SK-N-SH (cell line): Measurements from ENCODE around the gene EIF4E. TPM values are rescaled to one million over a fixed set of nuclear protein-coding genes. Genes with fewer than 3 reads are reported as not detected.
"Not testable (repeated sequence)": the region's sequence is repeated elsewhere in the genome, so short reads cannot be mapped to it uniquely, and the experiment has no call there.

Experiments used
- CTCF ChIA-PET: fragments of 300-600, 350-600 bp; formaldehyde crosslinking; extraction: SDS; loops from one replicate; lab custom pipeline; 2021; lab: Yijun Ruan, JAX
- POLR2A ChIA-PET: fragments of 350-600 bp; sonication (Branson Sonifier 250); formaldehyde crosslinking; extraction: SDS; loops from one replicate; lab custom pipeline; 2020; ENCODE audit warnings: antibody characterized with exemption, inconsistent platforms; lab: Yijun Ruan, JAX
- DNase-seq: peaks from one replicate; pipeline ENCODE4 v3.0.0; 2012
- H2AFZ ChIP-seq: fragments of 200-600 bp; sonication (generic); 2 replicates; pipeline ENCODE4 v1.8.1; 2016; ENCODE audit warnings: antibody characterized with exemption, mild to moderate bottlenecking, low read depth
- H3F3A ChIP-seq: fragments of 200-600 bp; sonication (generic); replicated peaks from 2 replicates; pipeline ENCODE3; 2016; ENCODE audit warnings: antibody characterized with exemption, mild to moderate bottlenecking; ENCODE audit not compliant: insufficient read depth
- H3K27ac ChIP-seq, 2 experiments: fragments of 200-500 bp in 1 of 2; fragments of 200-600 bp in 1 of 2; sonication (Bioruptor generic) in 1 of 2; sonication (generic), shearing (Covaris generic) in 1 of 2; 2 replicates each; pipeline versions ENCODE4 v1.5.1 to v1.6.1; 2014 to 2016; ENCODE audit warnings: low read depth in 2 of 2, inconsistent platforms in 1 of 2, low read length in 1 of 2, mild to moderate bottlenecking in 1 of 2, mixed read lengths in 1 of 2
- H3K27me3 ChIP-seq: fragments of 200-600 bp; sonication (generic), shearing (Covaris generic); 2 replicates; pipeline ENCODE4 v1.6.1; 2016; ENCODE audit warnings: mixed run types; ENCODE audit not compliant: insufficient read depth
- H3K36me3 ChIP-seq, 2 experiments: fragments of 200-500 bp in 1 of 2; fragments of 200-600 bp in 1 of 2; sonication (Bioruptor generic) in 1 of 2; sonication (generic) in 1 of 2; replicated peaks in 1 of 2; 2 replicates each; pipeline versions ENCODE3 to v1.5.1; 2014 to 2016; ENCODE audit warnings: low read length in 1 of 2, mild to moderate bottlenecking in 1 of 2; ENCODE audit not compliant: insufficient read depth in 2 of 2, control insufficient read depth in 1 of 2
- H3K4me1 ChIP-seq, 2 experiments: fragments of 200-500 bp in 1 of 2; fragments of 200-600 bp in 1 of 2; sonication (Bioruptor generic) in 1 of 2; sonication (generic), shearing (Covaris generic) in 1 of 2; 2 replicates each; pipeline versions ENCODE4 v1.5.1 to v1.6.1; 2014 to 2016; ENCODE audit warnings: low read depth in 1 of 2, low read length in 1 of 2, mixed run types in 1 of 2; ENCODE audit not compliant: insufficient read depth in 2 of 2, control insufficient read depth in 1 of 2
- H3K4me2 ChIP-seq: fragments of 200-600 bp; sonication (generic), shearing (Covaris generic); 2 replicates; pipeline ENCODE4 v1.6.1; 2017; ENCODE audit warnings: mixed run types
- H3K4me3 ChIP-seq, 2 experiments: fragments of 200-500 bp in 1 of 2; fragments of 200-600 bp in 1 of 2; sonication (Bioruptor generic) in 1 of 2; sonication (generic), shearing (Covaris generic) in 1 of 2; 2 replicates each; pipeline versions ENCODE4 v1.5.1 to v1.8.1; 2014 to 2016; ENCODE audit warnings: low read depth in 2 of 2, inconsistent platforms in 1 of 2, low read length in 1 of 2, mild to moderate bottlenecking in 1 of 2, mixed read lengths in 1 of 2, moderate library complexity in 1 of 2
- H3K79me2 ChIP-seq: fragments of 200-600 bp; sonication (generic); 2 replicates; pipeline ENCODE4 v1.8.1; 2017; ENCODE audit warnings: mild to moderate bottlenecking; ENCODE audit not compliant: insufficient read depth
- H3K9ac ChIP-seq: fragments of 200-600 bp; sonication (generic); 2 replicates; pipeline ENCODE4 v1.6.1; 2017; ENCODE audit warnings: mixed run types
- H3K9me2 ChIP-seq: fragments of 200-600 bp; sonication (generic); 2 replicates; pipeline ENCODE4 v1.6.1; 2017; ENCODE audit warnings: mixed run types
- H3K9me3 ChIP-seq: fragments of 200-600 bp; sonication (generic); 2 replicates; pipeline ENCODE4 v1.6.1; 2017; ENCODE audit warnings: mixed run types, mild to moderate bottlenecking, moderate library complexity
- H4K20me1 ChIP-seq: fragments of 200-600 bp; sonication (generic); 2 replicates; pipeline ENCODE4 v1.6.1; 2017; ENCODE audit warnings: mild to moderate bottlenecking, mixed run types; ENCODE audit not compliant: insufficient read depth
- FOSL2 ChIP-seq: IDR thresholded peaks from 2 replicates; pipeline ENCODE4 v1.4.0; 2012; ENCODE audit warnings: low read depth, mild to moderate bottlenecking, moderate library complexity, borderline replicate concordance
- MAX ChIP-seq: IDR thresholded peaks from 2 replicates; pipeline ENCODE4 v1.4.0; 2012; ENCODE audit warnings: low read depth
- NRF1 ChIP-seq: IDR thresholded peaks from 2 replicates; pipeline ENCODE4 v1.6.1; 2012; ENCODE audit warnings: low read depth, mild to moderate bottlenecking, low read length
- POLR2AphosphoS5 ChIP-seq: IDR thresholded peaks from 2 replicates; pipeline ENCODE4 v1.6.1; 2012; ENCODE audit warnings: low read depth, low read length
- RAD21 ChIP-seq: IDR thresholded peaks from 2 replicates; pipeline ENCODE4 v1.6.1; 2012; ENCODE audit warnings: mild to moderate bottlenecking, low read length
- SIN3A ChIP-seq: IDR thresholded peaks from 2 replicates; pipeline ENCODE4 v1.6.1; 2012; ENCODE audit warnings: low read depth, mild to moderate bottlenecking, low read length, moderate library complexity, borderline replicate concordance
- WGBS: methylation state at CpG from one replicate; pipeline ENCODE4 v1.1.6; 2017; ENCODE audit warnings: low lambda C conversion rate; 5-methylcytosine and 5-hydroxymethylcytosine counted together
- polyA plus RNA-seq, 3 experiments: library from polyadenylated mRNA; depleted of rRNA; stranded (reverse); fragments of >200 nt; gene quantifications; 2 replicates each; pipeline ENCODE4 v1.2.3, GENCODE V29; 2012
- small RNA-seq, 7 experiments: library from RNA; depleted of rRNA; stranded (forward); fragments of <200 nt; gene quantifications; one replicate each; pipeline ENCODE3, GENCODE V24; 2012

EIF4E gene
- polyA plus RNA-seq, 1 of the 3 experiments (the other 2 are of a cell fraction): 59.8 TPM

GRCh38 chr4:98833384-98833783, 95.5 kb downstream of the EIF4E start:
- Histone ChIP-seq H4K20me1 (no peaks in the 10 kb centered on the region), H3K79me2 (no peaks in the 10 kb centered on the region), H3K9me3 (no peaks in the 10 kb centered on the region), H2AFZ (no peak overlapping the region), H3K36me3 (no peaks in the 10 kb centered on the region), H3K4me1 (peaks cover 0 to 3% of the 10 kb centered on the region in 2 experiments; a peak in 1 of 4 replicates), H3K9ac (no peak overlapping the region), H3F3A (no peaks in the 10 kb centered on the region), H3K9me2 (no peaks in the 10 kb centered on the region), H3K4me3 (no peak overlapping the region), H3K4me2 (no peak overlapping the region), H3K27ac (no peak overlapping the region), H3K27me3 (no peaks in the 10 kb centered on the region)
- TF ChIP-seq SIN3A (no peak), FOSL2 (no peak), POLR2AphosphoS5 (no peak), NRF1 (no peak), MAX (no peak), RAD21 (no peak)
- no peak for DNase-seq
- WGBS: 62% methylated on average over 1 of the region's 1 CpG
- POLR2A ChIA-PET: no interaction called here
- CTCF ChIA-PET: interaction anchor here (1.4 kb wide), 1 partner anchor 35 kb away, joined by 3 read pairs; no protein-coding TSS in a partner anchor

GRCh38 chr4:98831036-98831435, 97.9 kb downstream of the EIF4E start:
- DNase-seq, H3K9ac ChIP-seq, H3F3A ChIP-seq, H3K9me2 ChIP-seq, CTCF ChIA-PET, H3K4me3 ChIP-seq, H3K79me2 ChIP-seq, H3K36me3 ChIP-seq, H3K27ac ChIP-seq, POLR2A ChIA-PET, H3K4me1 ChIP-seq, H2AFZ ChIP-seq, H3K4me2 ChIP-seq, H3K27me3 ChIP-seq, H3K9me3 ChIP-seq, H4K20me1 ChIP-seq: not testable (repeated sequence)
- 68% methylated on average over 1 of the region's 1 CpG for WGBS

Small RNAs within 50 kb of the gene (small RNA-seq; reads per million reads assigned to genes)
- gene RNU7-149P: 0 reads per million in 7 experiments
- gene TBCAP3: 0 reads per million in 7 experiments

Other genes starting within 250 kb of the EIF4E start
- gene METAP1, start 66.6 kb upstream of the EIF4E start, polyA plus RNA-seq (2012; rRNA removed): 41.0 and 51.2 TPM in 2 replicates
- gene ADH5, start 159.7 kb upstream of the EIF4E start, polyA plus RNA-seq (2012; rRNA removed): 111 and 159 TPM in 2 replicates
- gene ADH4, start 215.2 kb upstream of the EIF4E start, polyA plus RNA-seq (2012; rRNA removed): not detected in 2 replicates